Stimulated activated CD4-positive, alpha-beta T cell treated with anti-CD3 and anti-CD28 coated beads, Interleukin-4, amount 100 ng/mL, for 48 hours (primary cell): ENCODE results near the gene SSR1.
"Not testable (repeated sequence)": the region's sequence is repeated elsewhere in the genome, so short reads cannot be mapped to it uniquely, and the experiment has no call there.

Experiments used
- DNase-seq, 2 donors: peaks; one replicate each; pipeline ENCODE4 v3.0.0-alpha.2; 2020; ENCODE audit warnings: low read depth in 2 of 2

SSR1 gene

DNA sequence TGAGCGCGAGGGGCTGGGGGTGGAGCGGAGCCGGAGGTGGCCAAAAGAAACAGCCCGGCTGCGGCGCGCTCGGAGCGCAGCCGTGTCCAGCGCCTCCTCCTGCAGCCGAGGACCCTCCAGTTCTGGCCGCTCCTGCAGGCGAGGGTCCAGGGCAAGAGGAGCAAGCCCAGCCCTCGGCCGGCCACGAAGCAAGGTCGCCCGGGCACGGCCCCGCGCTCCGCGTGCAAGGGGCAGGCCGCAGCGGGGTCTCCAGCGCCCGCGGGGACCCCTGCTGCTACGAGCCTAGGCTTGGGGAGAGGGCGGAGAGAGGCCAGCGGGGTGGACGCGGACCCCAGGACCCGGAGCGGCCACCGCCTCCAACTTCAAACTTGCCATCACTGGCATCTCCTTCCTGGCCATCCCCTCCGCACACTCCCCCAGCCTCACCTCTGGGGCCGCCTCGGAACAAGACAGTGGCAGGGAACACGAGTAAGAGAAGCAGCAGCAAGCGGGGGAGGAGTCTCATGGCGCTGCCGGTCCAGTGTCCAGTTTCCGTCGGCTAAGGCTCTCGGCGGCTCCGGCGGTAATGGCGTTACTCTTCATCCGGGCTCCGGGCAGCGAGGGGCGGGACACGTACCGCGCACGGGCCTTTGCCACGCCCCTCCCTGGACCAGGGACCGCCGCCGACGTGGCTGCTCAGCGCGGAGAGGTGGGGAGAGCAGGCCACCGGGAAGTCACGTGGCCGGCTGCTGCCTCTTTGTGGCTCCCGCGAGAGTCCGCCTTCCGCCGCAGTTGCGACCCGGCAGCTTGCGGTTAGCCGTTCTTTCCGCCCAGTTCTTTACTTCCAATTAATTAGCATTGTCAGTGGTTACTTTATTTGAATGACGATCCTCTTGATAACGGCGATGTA lies at the start of gene SSR1:
SSR1 (minus strand) TSS at position 584 of the 889 bp plus-strand sequence; CDS start at position 505, 79 bp downstream.
- peak; percentile 90 to 96 for DNase-seq

DNA sequence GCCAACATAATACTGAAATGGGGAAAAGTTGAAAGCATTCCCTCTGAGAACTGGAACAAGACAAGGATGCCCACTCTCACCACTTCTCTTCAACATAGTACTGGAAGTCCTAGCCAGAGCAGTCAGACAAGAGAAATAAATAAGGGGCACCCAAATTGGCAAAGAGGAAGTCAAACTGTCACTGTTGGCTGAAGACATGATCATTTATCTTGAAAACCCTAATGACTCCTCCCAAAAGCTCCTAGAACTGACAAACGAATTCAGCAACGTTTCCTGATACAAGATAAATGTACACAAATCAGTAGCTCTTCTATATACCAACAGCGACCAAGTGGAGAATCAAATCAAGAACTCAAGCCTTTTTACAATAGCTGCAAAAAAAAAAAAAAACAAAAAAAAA lies 38.9 kb upstream of the SSR1 start:
- not testable (repeated sequence) for DNase-seq

DNA sequence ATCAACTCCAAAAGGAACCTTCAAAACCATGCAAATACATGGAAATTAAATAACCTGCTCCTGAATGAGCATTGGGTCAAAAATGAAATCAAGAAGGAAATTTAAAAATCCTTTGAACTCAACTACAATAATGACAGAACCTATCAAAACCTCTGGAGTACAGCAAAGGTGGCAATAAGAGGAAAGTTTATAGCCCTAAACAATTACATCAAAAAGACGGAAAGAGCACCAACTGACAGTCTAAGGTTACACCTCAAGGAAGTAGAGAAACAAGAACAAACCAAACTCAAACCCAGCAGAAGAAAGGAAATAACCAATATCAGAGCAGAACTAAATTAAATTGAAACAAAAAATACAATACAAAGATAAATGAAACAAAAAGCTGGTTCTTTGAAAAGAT lies 37.6 kb upstream of the SSR1 start:
- DNase-seq = not testable (repeated sequence)

DNA sequence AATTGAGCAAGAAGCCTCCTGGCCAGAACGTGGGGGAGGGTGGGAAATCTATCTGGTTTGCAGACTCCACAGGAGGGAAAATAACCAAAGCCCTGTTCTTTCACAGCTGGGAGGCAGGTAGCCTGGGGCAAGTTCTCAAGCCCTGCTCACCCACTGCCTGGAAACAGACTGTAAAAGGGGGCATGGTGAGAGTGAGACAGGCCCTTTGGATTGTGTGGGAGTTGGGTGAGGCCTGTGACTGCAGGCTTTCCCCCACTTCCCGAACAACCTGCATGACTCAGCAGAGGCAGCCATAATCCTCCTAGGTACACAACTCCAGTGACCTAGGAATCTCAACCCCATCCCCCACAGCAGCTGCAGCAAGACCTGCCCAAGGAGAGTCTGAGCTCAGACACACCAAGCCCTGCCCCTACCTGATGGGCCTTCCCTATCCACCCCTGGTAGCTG lies 34.6 kb upstream of the SSR1 start:
- not testable (repeated sequence) for DNase-seq

DNA sequence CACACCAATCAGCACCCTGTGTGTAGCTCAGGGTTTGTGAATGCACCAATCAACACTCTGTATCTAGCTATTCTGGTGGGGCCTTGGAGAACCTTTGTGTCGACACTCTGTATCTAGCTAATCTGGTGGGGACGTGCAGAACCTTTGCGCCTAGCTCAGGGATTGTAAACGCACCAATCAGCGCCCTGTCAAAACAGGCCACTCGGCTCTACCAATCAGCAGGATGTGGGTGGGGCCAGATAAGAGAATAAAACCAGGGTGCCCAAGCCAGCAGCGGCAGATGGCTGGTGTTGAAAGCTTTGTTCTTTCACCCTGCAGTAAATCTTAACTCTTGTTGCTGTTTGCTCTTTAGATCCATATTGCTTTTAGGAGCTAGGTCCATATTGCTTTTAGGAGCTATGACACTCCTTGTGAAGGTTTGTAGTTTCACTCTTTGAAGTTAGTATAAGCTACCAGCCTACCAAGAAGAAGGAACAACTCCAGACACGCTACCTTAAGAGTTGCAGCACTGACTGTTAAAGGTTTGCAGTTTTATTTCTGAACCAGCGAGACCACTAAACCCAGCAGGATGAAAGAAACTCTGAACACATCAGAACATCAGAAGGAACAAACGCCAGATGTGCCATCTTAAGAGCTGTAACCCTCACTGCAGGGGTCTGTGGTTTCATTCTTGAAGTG lies 31.9 kb upstream of the SSR1 start:
- not testable (repeated sequence) for DNase-seq

DNA sequence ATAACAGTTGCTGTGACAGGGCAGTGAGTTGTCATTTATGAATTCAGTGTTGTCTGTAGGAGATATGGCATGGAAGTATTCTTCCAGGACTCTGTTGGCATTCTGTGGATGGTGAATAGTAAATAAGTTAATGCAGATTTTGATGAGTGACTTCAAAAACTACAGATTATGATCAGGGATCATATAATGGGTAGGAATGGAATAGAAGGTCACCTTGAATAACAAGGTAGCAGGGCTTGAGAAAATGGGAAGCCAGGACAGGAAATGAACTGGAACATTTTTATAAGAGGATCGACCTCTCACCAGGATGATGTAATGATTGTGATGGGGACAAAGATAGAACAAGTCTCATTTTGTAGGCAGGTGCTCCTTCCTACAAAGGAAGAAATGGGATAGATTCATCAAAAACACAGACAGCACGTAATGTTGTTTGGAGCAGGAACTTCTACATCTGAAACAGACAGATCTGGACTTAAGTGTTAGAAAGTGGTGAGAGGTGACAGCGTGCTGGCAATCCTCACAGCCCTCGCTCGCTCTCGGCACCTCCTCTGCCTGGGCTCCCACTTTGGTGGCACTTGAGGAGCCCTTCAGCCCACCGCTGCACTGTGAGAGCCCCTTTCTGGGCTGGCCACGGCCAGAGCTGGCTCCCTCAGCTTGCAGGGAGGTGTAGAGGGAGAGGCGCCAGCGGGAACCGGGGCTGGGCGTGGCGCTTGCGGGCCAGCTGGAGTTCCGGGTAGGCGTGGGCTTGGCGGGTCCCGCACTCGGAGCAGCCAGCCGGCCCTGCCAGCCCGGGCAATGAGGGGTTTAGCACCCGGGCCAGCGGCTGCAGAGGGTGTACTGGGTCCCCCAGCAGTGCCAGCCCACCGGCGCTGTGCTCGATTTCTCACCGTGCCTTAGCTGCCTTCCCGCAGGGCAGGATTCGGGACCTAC lies 30.8 kb upstream of the SSR1 start:
- no peak for DNase-seq

DNA sequence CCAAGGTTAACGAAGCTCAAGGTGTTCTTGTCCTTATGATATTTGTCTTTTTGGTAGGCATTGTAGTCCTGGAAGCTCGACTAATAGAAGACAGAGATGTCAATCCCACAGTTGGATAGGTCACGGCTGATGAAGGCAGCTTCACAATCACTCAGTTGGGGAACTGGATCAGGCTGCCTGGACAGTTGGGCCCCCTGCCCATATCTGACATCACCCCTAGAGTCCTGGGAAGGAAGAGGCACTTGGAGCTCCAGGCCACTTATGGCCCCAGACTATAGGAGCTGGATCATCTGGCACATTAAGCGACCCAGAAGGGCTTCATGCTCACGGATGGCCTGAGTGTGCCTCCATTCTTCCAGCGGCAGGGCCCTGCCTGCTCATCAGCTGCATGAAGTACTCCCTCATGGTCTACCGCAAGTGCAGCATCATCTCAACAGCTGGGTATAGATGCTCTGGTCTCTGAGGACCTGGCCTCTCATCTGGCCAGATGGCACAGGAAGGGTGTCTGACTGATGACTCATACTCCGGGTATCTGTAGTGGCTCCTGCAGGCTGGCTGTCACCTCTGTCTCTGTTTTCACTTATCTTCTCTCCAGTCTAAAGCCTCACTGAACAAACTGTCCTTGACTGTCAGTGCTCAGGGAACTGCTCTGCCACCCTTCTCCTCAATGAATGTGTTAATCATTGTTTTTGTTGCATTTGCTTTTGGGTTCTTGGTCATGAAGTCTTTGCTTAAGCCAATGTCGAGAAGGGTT lies 29.2 kb upstream of the SSR1 start:
- DNase-seq = no peak

DNA sequence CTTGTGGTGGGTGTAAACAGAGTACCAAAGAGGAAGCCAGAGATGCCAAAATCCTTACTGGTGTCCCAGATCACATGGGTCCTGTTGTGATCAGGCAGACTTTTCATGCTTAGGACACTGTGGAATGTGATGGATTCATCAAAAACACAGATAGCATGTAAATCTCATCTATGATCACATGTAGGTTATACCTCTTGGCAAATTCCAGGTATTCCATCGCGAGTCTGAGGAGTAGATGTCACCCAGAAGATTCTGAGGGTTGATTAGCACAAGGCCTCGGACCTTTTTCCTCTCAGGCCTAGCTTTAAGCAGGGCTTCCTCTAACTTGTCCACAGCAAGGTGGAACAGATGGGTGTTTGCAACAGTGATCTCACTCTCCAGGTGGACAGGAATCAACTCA lies 28.3 kb upstream of the SSR1 start:
- no peak for DNase-seq

DNA sequence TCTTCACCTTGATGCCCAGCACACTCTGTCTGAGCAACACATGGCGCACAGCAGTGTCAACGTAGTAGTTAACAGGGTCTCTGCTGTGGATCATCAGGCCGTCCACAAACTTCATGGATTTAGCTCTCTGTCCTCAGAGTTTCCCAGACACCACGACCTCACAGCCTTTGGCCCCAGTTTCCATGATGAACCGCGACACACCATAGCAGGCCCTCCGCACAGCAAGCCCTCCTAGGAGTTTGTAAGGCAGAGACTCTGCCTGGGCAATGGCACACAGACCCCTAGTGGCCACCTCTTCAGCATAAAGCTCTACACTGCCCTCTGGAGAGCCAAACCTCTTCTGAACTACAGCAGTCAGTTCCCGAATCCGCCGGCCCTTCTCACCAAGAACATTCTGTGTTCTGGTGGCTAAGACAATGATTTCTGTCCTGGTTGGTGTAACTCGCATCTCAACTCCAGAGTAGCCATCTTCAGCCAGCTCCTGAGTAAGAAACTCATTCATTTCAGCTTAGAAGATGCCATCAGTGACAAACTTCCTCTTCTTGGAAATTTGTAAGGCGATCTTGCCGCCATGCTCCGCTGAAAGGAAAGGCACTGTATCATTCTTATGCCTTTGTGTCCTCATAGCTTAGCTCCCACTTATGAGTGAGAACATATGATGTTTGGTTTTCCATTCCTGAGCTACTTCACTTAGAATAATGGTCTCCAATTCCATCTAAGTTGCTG lies 26.2 kb upstream of the SSR1 start:
- not testable (repeated sequence) for DNase-seq

DNA sequence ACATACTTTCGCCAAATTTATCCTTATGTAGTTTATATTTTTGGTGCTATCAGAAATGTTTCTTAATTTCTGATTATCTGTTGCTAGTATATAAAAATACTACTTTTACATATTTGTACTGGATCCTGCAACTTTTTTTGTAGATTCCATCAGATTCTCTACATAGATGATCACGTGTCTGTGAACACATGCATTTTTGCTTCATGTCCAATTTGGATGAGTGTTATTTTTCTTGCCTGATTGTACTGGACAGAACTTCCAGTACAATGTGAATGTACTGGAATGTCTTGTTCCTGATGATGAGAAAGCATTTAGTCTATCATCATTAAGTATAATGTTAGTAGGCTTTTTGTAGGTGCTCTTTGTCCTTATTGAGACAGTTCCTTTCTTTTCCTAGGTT lies 25.0 kb upstream of the SSR1 start:
- DNase-seq = no peak

DNA sequence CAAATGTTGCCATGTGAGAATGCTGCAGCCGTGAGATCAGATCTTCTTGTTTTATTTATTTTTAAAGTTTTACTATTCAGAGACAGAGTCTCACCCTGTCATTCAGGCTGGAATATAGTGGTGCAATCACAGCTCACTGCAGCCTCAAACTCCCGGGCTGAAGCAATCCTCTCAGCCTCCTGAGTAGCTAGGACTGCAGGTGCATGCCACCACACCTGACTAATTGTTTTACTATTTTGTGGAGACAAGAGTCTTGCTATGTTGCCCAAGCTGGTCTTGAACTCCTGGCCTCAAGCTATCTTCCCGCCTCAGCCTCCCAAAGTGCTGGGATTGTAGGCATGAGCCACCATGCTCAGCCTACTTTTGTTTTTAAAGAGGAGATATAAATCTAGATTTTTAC lies 22.5 kb upstream of the SSR1 start:
- no peak for DNase-seq

DNA sequence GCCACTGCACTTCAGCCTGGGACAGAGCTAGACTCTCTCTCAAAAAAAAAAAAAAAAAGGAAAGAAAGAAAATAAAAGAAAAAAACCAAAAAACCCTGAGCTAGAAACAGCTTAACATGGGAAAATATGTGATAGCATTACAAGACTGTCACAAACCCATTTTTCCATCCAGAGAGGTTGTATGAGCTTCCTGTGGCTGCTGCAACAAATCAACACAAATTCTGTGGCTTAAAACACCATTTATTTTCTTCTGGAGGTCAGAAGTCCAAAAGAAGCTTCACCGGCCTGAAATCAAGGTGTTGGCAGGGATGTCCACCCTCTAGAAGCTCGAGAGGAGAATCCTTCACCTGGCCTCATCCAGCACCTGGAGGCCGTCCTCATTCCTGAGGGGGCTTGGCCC lies 21.7 kb upstream of the SSR1 start:
- no peak for DNase-seq

DNA sequence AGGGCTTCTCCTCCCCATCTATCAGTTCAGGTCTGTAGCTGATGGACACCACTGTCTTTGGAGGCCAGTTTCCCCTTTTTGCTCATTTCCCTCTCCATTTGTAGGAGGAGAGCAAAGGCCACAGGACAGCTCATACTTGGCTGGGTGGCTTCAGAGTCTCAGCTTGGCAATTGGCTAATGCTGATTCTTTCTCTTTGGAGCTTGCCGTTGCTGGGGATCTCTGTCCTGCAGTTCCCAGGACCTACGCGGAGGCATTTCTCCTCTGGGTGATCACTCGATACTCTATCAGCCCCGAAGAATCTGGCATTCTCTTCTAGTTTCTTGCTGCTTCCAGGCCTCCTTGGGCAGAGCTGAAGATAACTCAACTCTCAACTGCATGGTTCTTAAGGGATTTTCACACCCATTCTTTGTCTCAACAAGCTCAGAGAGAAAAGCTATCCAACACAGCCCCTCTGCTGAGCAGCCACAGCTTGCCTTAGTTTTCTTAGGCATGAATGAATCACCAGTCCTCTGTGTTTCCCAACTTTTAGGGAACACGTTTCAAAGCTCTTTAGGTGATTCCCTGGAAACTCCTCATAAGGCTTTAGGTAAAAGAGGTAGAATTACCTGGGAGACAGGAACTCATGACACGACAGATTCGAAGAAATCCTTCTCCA lies 19.2 kb upstream of the SSR1 start:
- DNase-seq = no peak

DNA sequence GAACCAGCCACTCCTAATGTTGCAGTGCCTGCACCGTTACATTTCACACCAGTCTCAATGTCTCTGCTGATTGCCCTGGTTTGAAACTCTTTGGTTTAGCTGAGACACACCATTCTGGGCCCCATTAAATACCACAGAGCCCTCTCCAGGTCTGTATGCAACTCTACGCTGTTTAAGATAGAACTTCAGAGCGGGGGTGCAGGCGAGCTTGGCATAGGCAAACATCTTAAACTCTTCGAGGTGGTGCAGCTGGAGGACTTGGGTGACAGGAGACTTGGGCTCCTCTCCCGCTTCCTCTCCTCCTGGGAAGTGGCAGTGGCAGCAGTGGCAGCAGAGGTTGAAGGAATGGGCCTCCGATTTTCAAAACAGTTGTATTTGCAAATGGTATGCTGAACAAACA lies 18.5 kb upstream of the SSR1 start:
- no peak for DNase-seq

DNA sequence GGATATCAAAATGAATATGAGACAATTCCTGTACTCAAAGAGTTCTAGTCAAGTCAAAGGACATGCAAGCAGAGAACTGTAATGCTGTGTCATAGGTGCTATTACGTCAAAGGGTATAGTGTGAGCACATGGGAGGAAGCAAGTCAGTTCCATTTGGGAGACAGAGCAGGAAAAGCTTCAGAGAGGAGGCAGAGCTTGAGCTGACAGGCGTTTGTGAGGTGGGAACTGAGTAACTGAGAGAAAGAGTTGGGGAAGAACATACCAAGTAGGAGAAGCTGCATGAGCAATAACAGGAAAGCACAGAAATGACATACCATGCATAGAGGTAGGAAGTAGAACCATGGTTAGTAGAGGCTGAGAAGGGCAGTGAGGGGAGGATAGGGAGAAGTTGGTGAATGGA lies 15.2 kb upstream of the SSR1 start:
- no peak for DNase-seq

DNA sequence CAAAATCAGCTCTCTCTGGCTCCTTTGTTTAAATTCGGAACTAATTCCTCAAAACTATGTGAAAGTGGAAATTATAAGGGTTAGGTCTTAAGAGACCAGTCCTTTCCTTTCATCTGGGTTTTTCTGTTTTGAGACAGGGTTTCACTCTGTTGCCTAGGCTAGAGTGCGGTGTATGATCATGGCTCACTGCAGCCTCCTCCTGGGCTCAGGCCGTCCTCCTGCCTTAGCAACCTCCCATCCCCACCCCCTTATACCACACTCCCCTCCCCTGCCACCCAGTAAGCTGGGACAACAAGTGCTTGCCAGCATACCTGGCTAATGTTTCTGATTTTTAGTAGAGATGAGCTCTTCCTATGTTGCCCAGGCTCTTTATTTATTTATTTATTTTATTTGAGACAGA lies 12.8 kb upstream of the SSR1 start:
- DNase-seq = no peak

DNA sequence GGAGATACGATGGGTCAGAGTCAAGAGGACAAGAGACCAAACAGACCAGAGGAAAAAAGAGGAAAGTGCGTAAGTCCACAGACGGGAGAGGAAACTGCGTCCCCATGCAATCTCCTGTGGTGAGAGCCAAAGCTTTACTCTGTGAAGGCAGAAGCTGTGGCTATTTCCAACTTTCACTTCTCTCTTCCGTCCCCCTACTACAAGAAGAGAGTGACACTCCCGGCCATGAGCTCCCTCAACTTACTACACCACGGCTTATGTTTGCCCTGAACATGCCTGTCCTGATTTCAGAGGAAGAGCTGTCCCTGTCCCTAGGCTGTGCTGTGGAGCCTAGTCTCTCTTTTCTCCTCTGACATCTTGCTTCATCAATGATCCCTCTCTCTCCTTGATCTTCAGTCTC lies 11.5 kb upstream of the SSR1 start:
- DNase-seq = no peak

DNA sequence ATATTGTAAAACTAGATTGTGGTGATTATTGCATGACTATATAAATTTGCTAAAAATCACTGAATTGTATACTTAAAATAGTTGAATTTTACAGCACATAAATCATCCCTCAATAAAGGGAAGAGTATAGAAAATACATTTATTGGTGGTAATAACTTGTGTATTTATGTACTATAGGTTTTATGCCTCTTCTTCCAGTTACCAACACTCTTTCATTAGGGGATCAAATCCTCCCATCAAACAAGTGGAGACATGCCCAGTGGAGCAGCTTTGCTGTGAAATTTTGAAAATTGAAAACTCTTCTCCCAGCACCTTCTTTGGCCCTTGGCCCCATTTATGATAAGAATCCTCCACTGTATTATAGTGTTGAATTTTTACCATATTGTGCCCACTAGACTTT lies 10.1 kb upstream of the SSR1 start:
- DNase-seq = no peak

DNA sequence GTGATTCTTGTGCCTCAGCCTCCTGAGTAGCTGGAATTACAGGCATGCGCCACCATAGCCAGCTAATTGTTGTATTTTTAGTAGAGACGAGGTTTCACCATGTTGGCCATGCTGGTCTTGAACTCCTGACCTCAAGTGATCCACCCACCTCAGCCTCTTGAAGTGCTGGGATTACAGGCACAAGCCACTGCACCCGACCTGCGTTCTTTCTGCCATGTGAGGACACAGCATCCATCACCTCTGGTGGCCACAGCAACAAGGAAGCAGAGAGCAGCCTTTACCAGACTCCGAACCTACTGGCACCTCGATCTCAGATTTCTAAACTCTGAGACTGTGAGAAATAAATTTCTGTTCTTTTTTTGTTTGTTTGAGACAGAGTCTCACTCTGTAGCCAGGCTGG lies 8.9 kb upstream of the SSR1 start:
- not testable (repeated sequence) for DNase-seq

DNA sequence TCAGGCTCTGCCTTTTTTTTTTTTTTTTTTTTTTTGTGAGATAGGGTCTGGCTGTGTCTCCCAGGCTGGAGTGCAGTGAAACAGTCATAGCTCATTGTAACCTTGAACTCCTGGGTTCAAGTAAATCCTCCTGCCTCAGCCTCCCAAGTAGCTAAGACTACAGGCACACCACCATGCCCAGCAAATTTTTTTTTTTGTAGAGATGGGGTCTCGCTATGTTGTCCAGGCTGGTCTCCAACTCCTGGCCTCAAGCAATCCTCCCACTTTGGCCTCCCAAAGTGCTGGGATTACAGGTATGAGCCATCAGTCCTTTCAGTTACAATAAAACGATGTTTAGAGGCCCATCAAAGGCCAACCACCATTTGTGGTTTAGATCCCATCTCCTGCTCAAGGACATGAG lies 6.4 kb upstream of the SSR1 start:
- not testable (repeated sequence) for DNase-seq
